Endometrial microvascular endothelial cells (primary cell): Measurements from ENCODE around the gene PTPRK. TPM values are rescaled to one million over a fixed set of nuclear protein-coding genes. Genes with fewer than 3 reads are reported as not detected.

Source experiments
- in situ Hi-C: cut with HindIII; loops from 2 replicates; pipeline ENCODE4 v1.10.0; 2017; ENCODE audit warnings: low sequenced_read_pairs, low pct_unique_long_range_greater_than_20kb; ENCODE audit errors: inconsistent ontology term
- total RNA-seq: library from RNA; depleted of rRNA; stranded (reverse); fragments of >200 nt; gene quantifications from one replicate; pipeline ENCODE4 v1.2.3, GENCODE V29; 2015; ENCODE audit errors: inconsistent ontology term

Gene PTPRK
- total RNA-seq, 1 donor from 2014 or later: 60.4 TPM

- in situ Hi-C loops: no loop called here
Observed at GRCh38 chr6:128098000-128098581, 422.3 kb downstream of the PTPRK start.

- in situ Hi-C loops: no loop called here
Observed at GRCh38 chr6:128097009-128097408, 423.4 kb downstream of the PTPRK start.

- in situ Hi-C loops: no loop called here
Observed at GRCh38 chr6:128095362-128095761, 425.0 kb downstream of the PTPRK start.

- in situ Hi-C loops: no loop called here
Observed at GRCh38 chr6:128079021-128079420, 441.4 kb downstream of the PTPRK start.

GRCh38 chr6:128078276-128078675, 442.1 kb downstream of the PTPRK start:
- in situ Hi-C loops: no loop called here

GRCh38 chr6:128076843-128077242, 443.6 kb downstream of the PTPRK start:
- in situ Hi-C loops: no loop called here

GRCh38 chr6:128074567-128074966, 445.8 kb downstream of the PTPRK start:
- in situ Hi-C loops: no loop called here

GRCh38 chr6:128073389-128073788, 447.0 kb downstream of the PTPRK start:
- in situ Hi-C loops: no loop called here

- in situ Hi-C loops: no loop called here
Observed at GRCh38 chr6:128071212-128071611, 449.2 kb downstream of the PTPRK start.

GRCh38 chr6:128070406-128070805, 450.0 kb downstream of the PTPRK start:
- in situ Hi-C loops: no loop called here

GRCh38 chr6:128069188-128069587, 451.2 kb downstream of the PTPRK start:
- in situ Hi-C loops: no loop called here

- in situ Hi-C loops: no loop called here
Observed at GRCh38 chr6:128068119-128068479, 452.3 kb downstream of the PTPRK start.

GRCh38 chr6:128067446-128068118, 452.8 kb downstream of the PTPRK start:
- in situ Hi-C loops: no loop called here

GRCh38 chr6:128065072-128065471, 455.3 kb downstream of the PTPRK start:
- in situ Hi-C loops: no loop called here

- in situ Hi-C loops: no loop called here
Observed at GRCh38 chr6:128064540-128064895, 455.9 kb downstream of the PTPRK start.

- in situ Hi-C loops: no loop called here
Observed at GRCh38 chr6:128063850-128064539, 456.4 kb downstream of the PTPRK start.

- in situ Hi-C loops: no loop called here
Observed at GRCh38 chr6:128062882-128063603, 457.4 kb downstream of the PTPRK start.

GRCh38 chr6:128057946-128058345, 462.5 kb downstream of the PTPRK start:
- in situ Hi-C loops: no loop called here

GRCh38 chr6:128057541-128057940, 462.9 kb downstream of the PTPRK start:
- in situ Hi-C loops: no loop called here

GRCh38 chr6:128053109-128053508, 467.3 kb downstream of the PTPRK start:
- in situ Hi-C loops: no loop called here
